Right atrium auricular region (tissue), 2 donors: ENCODE data around the gene CYFIP2. TPM values are rescaled to one million over a fixed set of nuclear protein-coding genes. Genes with fewer than 3 reads are reported as not detected.

Experiments used
- DNase-seq: peaks from one replicate; pipeline ENCODE4 v3.0.0-alpha.2; 2019; ENCODE audit warnings: low spot score
- H3K27ac ChIP-seq, 2 donors: fragments of 200-600 bp; sonication (generic); 1 replicate in 1 of 2; 2 replicates in 1 of 2; pipeline ENCODE4 v1.5.1; 2016 to 2019
- H3K27me3 ChIP-seq, 2 donors: fragments of 200-600 bp; sonication (generic); one replicate each; pipeline versions ENCODE4 v1.5.1 to v1.6.0; 2017 to 2019
- H3K36me3 ChIP-seq: fragments of 200-600 bp; sonication (generic); one replicate; pipeline ENCODE4 v1.5.1; 2016
- H3K4me1 ChIP-seq, 2 donors: fragments of 200-600 bp; sonication (generic); one replicate each; pipeline versions ENCODE4 v1.5.1 to v1.6.0; 2017 to 2019
- H3K4me3 ChIP-seq, 2 donors: fragments of 200-600 bp; sonication (generic); 1 replicate in 1 of 2; 2 replicates in 1 of 2; pipeline ENCODE4 v1.5.1; 2017 to 2019; ENCODE audit warnings: mild to moderate bottlenecking in 1 of 2, moderate library complexity in 1 of 2
- H3K9me3 ChIP-seq, 2 donors: fragments of 200-600 bp; sonication (generic); one replicate each; pipeline ENCODE4 v1.5.1; 2019
- CTCF ChIP-seq, 2 donors: fragments of 200-600 bp; sonication (generic); IDR thresholded peaks; one replicate each; pipeline ENCODE4 v1.5.1; 2019; ENCODE audit warnings: antibody characterized with exemption in 2 of 2
- total RNA-seq, 2 donors: library from RNA; depleted of rRNA; stranded (reverse); fragments of >200 nt; gene quantifications; one replicate each; pipeline ENCODE4 v1.1.0, GENCODE V29; 2016

CYFIP2 gene
- total RNA-seq, 2 donors from 2014 or later: 51.5 to 55.4 TPM

- no peaks in the 10 kb centered on the region for H3K9me3 ChIP-seq
- no peaks in the 10 kb centered on the region for H3K36me3 ChIP-seq
- H3K4me1 ChIP-seq: peaks cover 0 to 14% of the 10 kb centered on the region in 2 donors
- H3K27me3 ChIP-seq: no peaks in the 10 kb centered on the region
- DNase-seq: peak; percentile 42
- no peak for TF ChIP-seq CTCF (IDR thresholded peaks at IDR 0.05)
- peak overlapping the region; percentile 6 to 60 for H3K27ac ChIP-seq
- no peak overlapping the region for H3K4me3 ChIP-seq
Measured at GRCh38 chr5:157290156-157290980, 24.4 kb downstream of the CYFIP2 start.

GRCh38 chr5:157290981-157291711 lies 25.2 kb downstream of the CYFIP2 start:
- DNase-seq: peak; percentile 50
- H3K4me3 ChIP-seq: no peak overlapping the region
- peaks cover 0 to 14% of the 10 kb centered on the region in 2 donors for H3K4me1 ChIP-seq
- no peaks in the 10 kb centered on the region for H3K27me3 ChIP-seq
- H3K36me3 ChIP-seq: no peaks in the 10 kb centered on the region
- H3K27ac ChIP-seq: peak overlapping the region; percentile 6 to 60
- TF ChIP-seq CTCF (IDR thresholded peaks at IDR 0.05): no peak
- H3K9me3 ChIP-seq: no peaks in the 10 kb centered on the region

- Histone ChIP-seq H3K27me3 (no peaks in the 10 kb centered on the region), H3K4me1 (peaks cover 0 to 14% of the 10 kb centered on the region in 2 donors), H3K36me3 (no peaks in the 10 kb centered on the region), H3K4me3 (no peak overlapping the region), H3K9me3 (no peaks in the 10 kb centered on the region), H3K27ac (no peak overlapping the region)
- DNase-seq: no peak
- TF ChIP-seq CTCF (IDR thresholded peaks at IDR 0.05): no peak
Measured at GRCh38 chr5:157292599-157292998, 26.7 kb downstream of the CYFIP2 start.

GRCh38 chr5:157294407-157295091 lies 28.6 kb downstream of the CYFIP2 start:
- no peaks in the 10 kb centered on the region for H3K27me3 ChIP-seq
- peaks cover 0 to 8% of the 10 kb centered on the region in 2 donors for H3K4me1 ChIP-seq
- no peaks in the 10 kb centered on the region for H3K36me3 ChIP-seq
- H3K4me3 ChIP-seq: no peak overlapping the region
- H3K9me3 ChIP-seq: no peaks in the 10 kb centered on the region
- no peak overlapping the region for H3K27ac ChIP-seq
- no peak for DNase-seq
- no peak for TF ChIP-seq CTCF (IDR thresholded peaks at IDR 0.05)

GRCh38 chr5:157295247-157295646 lies 29.3 kb downstream of the CYFIP2 start:
- Histone ChIP-seq H3K4me1 (peaks cover 0 to 8% of the 10 kb centered on the region in 2 donors), H3K27ac (no peak overlapping the region), H3K36me3 (no peaks in the 10 kb centered on the region), H3K27me3 (no peaks in the 10 kb centered on the region), H3K4me3 (no peak overlapping the region), H3K9me3 (no peaks in the 10 kb centered on the region)
- no peak for DNase-seq
- TF ChIP-seq CTCF (IDR thresholded peaks at IDR 0.05): no peak
